ENCODE measurements around the gene FZR1. TPM values are rescaled to one million over a fixed set of nuclear protein-coding genes. Genes with fewer than 3 reads are reported as not detected.
A peak's percentile ranks its signal among the peaks of the same experiment; 100 is the strongest.

Gene FZR1
- total and polyA plus RNA-seq, 2 of the 8 experiments (the other 6 are each of a cell fraction or from before 2014, with no cell fraction given) = 21.6 to 35.5 TPM

- H3K23ac ChIP-seq (ENCODE audit: insufficient read length) = no peak overlapping the region
- H2BK120ac ChIP-seq (replicated peaks; ENCODE audit: low read depth, low read length) = no peak overlapping the region
- ChIA-PET POLR2A (ENCODE audit: partially characterized antibody) (interaction anchor here (0.6 to 3.0 kb wide), 4 partner anchors 10 to 187 kb away, joined by 3 to 18 read pairs (median 4); partner anchors contain the start of gene DOHH), CTCF (ENCODE audit: partially characterized antibody) (interaction anchor here (0.6 to 8.4 kb wide), 7 partner anchors 10 to 1520 kb away, joined by 3 to 97 read pairs (median 3); no protein-coding TSS in a partner anchor)
- peak overlapping the region; percentile 27 for H4K5ac ChIP-seq (ENCODE audit: insufficient read length, low read depth, low read length)
- H3K4me1 ChIP-seq (replicated peaks in 1 of 4; ENCODE audit: control insufficient read depth in 3 of 4, insufficient read depth in 4 of 4, low read length in 3 of 4) = peaks cover 0 to 7% (median 5%) of the 10 kb centered on the region in 4 experiments; a peak in 6 of 7 replicates
- H2AFZ ChIP-seq (ENCODE audit: low read length) = no peak overlapping the region
- H3K27ac ChIP-seq (ENCODE audit: low read depth, low read length) = no peak overlapping the region
- peak overlapping the region; percentile 9; the same call in 1 of the 2 replicates for H2BK20ac ChIP-seq (ENCODE audit: low read length)
- no peak overlapping the region for H3K4ac ChIP-seq (replicated peaks; ENCODE audit: insufficient read length, low read depth, low read length)
- no peak overlapping the region for H2BK15ac ChIP-seq (ENCODE audit: low read length)
- FAIRE-seq (no peak), DNase-seq (ENCODE audit: low read depth in 1 of 2, low spot score in 2 of 2) (no peak)
- TF ChIP-seq, protein P1, sequence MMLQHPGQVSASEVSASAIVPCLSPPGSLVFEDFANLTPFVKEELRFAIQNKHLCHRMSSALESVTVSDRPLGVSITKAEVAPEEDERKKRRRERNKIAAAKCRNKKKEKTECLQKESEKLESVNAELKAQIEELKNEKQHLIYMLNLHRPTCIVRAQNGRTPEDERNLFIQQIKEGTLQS (IDR thresholded peaks at IDR 0.05; ENCODE audit: insufficient read depth, low read depth, low read length) = no peak
- no peak for TF ChIP-seq USF2 (IDR thresholded peaks at IDR 0.05; ENCODE audit: low read length)
- no peak for TF ChIP-seq SUZ12 (IDR thresholded peaks at IDR 0.05; ENCODE audit: low read length)
- no peak for TF ChIP-seq RAD21 (IDR thresholded peaks at IDR 0.05 in 1 of 2, conservative IDR thresholded peaks at IDR 0.05 in 1 of 2; ENCODE audit: low read depth in 2 of 2, low read length in 2 of 2)
- TF ChIP-seq BACH1 (IDR thresholded peaks at IDR 0.05; ENCODE audit: low read length) = no peak
- no peak for TF ChIP-seq CHD1 (IDR thresholded peaks at IDR 0.05; ENCODE audit: low read depth, low read length)
- H3K23me2 ChIP-seq (ENCODE audit: low read depth, low read length) = peaks cover 12% of the 10 kb centered on the region; the same call in 1 of the 2 replicates
- no peak overlapping the region for H4K91ac ChIP-seq (replicated peaks; ENCODE audit: insufficient read length, low read length)
- H3K9ac ChIP-seq (replicated peaks in 1 of 4; ENCODE audit: extremely low read depth in 1 of 4, low read depth in 3 of 4, low read length in 3 of 4) = no peak overlapping the region; a peak in 1 of 7 replicates
- H3K79me2 ChIP-seq (ENCODE audit: control insufficient read depth in 1 of 2, insufficient read depth in 2 of 2, low read length in 2 of 2) = no peaks in the 10 kb centered on the region
- peaks cover 0 to 3% of the 10 kb centered on the region in 2 experiments for H4K20me1 ChIP-seq (replicated peaks in 1 of 2; ENCODE audit: control insufficient read depth in 1 of 2, insufficient read depth in 2 of 2, low read length in 2 of 2)
- peak overlapping the region; percentile 74; the same call in 1 of the 2 replicates for H4K8ac ChIP-seq (ENCODE audit: extremely low read depth, insufficient read depth, low read length)
- no peak overlapping the region for H3K18ac ChIP-seq (ENCODE audit: extremely low read depth, low read length)
- H2BK5ac ChIP-seq (ENCODE audit: low read depth, low read length) = no peak overlapping the region
- H3K27me3 ChIP-seq (replicated peaks in 1 of 4; ENCODE audit: control insufficient read depth in 3 of 4, extremely low read depth in 1 of 4, insufficient read depth in 3 of 4, low read length in 3 of 4) = 0 out of 7 replicates have a peak, but pooled peaks cover 0 to 4% (median 0%) of the 10 kb centered on the region in 4 experiments
- peak overlapping the region in 1 of 2 experiments; percentile 46; a peak in 1 of 4 replicates for H3K4me2 ChIP-seq (ENCODE audit: insufficient read depth in 1 of 2, low read depth in 2 of 2, low read length in 2 of 2)
- no peak overlapping the region for H3K56ac ChIP-seq (replicated peaks; ENCODE audit: insufficient read length, low read depth, low read length)
- 0 out of 2 replicates have a peak overlapping the region, but pooled peaks have one; percentile 44 for H2BK12ac ChIP-seq (ENCODE audit: low read depth, low read length)
- H3K9me3 ChIP-seq (ENCODE audit: insufficient read depth in 2 of 2, low read depth in 1 of 2, low read length in 1 of 2) = no peaks in the 10 kb centered on the region
- no peak overlapping the region for H3K4me3 ChIP-seq (ENCODE audit: extremely low read depth in 1 of 4, insufficient read depth in 2 of 4, low read depth in 3 of 4, low read length in 4 of 4)
- no peaks in the 10 kb centered on the region for H3K36me3 ChIP-seq (ENCODE audit: control insufficient read depth in 2 of 4, insufficient read depth in 4 of 4, low read length in 3 of 4)
- WGBS, 2 experiments (ENCODE audit: extremely low coverage in 1 of 2, insufficient coverage in 1 of 2, insufficient read length in 1 of 2, insufficient replicate concordance in 2 of 2, low coverage in 1 of 2, low lambda C conversion rate in 2 of 2, missing lambda C conversion rate in 1 of 2) = 87% methylated on average over 37 of the region's 38 CpGs; no CpG with 5 or more reads in 1 of the 2 experiments
- no peak overlapping the region for H2AK5ac ChIP-seq (ENCODE audit: low read depth, low read length)
- no peak overlapping the region for H3K14ac ChIP-seq (ENCODE audit: insufficient read length)
- no peaks in the 10 kb centered on the region for H3K79me1 ChIP-seq (ENCODE audit: low read depth, low read length)
Observed at GRCh38 chr19:3481241-3482090, 24.6 kb upstream of the FZR1 start.
